NCI-H187 treated with DMSO at 0.1 percent for 48 hours (cell line): ENCODE measurements around the gene DNAJC4.

Source experiments
- DNase-seq: peaks from one replicate; lab custom pipeline; 2025; lab: John Stamatoyannopoulos, UW

The DNAJC4 gene

GRCh38 chr11:64258946-64259532 is 28.7 kb downstream of the DNAJC4 start:
- DNase-seq: no peak

DNA sequence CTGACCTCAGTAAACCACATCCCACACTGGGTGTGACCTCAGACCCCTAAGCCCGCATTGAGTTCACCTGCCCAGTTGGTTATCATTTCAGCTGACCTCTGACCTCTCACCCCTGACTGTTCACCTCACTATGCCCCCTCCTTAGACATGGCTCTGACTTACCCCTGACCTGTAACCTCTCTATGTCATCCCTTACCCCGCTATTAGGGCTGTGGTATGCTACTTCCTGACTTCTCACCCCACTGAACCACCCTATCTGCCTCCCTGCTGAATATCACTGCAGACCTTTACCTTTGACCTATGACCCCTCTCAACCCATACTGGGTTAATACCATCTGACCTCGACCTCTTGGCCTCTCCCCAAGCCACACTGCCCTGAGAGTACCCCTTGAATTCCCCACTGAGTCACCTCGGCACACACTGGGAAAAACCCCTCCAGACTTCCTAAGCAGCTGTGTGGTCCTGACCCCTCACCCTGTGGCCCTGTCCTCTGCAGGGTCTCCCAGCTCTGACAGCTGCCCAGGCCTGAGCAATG is 29.3 kb downstream of the DNAJC4 start:
- no peak for DNase-seq

- DNase-seq: no peak
Observed at GRCh38 chr11:64260147-64260708, 29.9 kb downstream of the DNAJC4 start.

DNA sequence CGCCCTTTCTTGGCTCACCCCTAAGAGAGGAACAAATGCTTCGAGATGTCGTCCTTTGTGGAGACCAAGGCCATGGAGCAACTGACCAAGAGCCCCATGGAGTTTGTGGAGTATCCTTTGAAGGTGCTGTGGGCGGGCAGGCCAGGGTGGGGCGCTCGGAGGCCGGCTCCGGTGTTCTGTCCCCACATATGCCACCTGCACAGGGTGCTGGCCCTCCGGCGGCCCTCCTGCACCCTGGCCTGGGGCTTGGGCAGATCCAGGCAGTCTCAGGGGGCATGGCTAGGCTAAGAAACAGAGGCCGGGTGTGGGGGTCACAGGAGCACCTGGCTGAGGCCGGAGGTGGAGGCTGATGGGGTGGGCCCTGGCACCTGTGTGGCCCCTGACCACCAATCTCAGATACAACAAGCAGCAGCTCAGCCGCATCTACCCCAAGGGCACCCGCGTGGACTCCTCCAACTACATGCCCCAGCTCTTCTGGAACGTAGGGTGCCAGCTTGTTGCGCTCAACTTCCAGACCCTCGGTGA is 31.3 kb downstream of the DNAJC4 start:
- no peak for DNase-seq

- no peak for DNase-seq
Observed at GRCh38 chr11:64262271-64263002, 32.1 kb downstream of the DNAJC4 start.

GRCh38 chr11:64263021-64263946 is 32.9 kb downstream of the DNAJC4 start:
- DNase-seq: no peak

DNA sequence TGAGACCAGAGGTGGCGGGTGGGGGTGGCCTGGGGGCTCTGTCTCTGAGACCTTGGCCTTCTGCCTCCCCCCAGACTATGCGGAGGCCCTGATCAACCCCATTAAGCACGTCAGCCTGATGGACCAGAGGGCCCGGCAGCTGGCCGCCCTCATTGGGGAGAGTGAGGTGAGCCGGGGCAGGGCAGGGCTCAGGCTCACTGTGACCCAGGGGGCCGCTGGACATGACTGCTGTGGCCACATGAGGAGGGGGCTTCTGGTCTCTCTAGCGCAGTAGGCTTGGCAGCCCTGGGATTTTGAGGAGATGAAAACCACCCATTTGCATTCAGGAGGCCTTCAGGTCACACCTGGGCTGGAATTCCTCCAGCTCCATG is 33.6 kb downstream of the DNAJC4 start:
- no peak for DNase-seq

- DNase-seq: no peak
Observed at GRCh38 chr11:64264371-64264852, 34.1 kb downstream of the DNAJC4 start.

DNA sequence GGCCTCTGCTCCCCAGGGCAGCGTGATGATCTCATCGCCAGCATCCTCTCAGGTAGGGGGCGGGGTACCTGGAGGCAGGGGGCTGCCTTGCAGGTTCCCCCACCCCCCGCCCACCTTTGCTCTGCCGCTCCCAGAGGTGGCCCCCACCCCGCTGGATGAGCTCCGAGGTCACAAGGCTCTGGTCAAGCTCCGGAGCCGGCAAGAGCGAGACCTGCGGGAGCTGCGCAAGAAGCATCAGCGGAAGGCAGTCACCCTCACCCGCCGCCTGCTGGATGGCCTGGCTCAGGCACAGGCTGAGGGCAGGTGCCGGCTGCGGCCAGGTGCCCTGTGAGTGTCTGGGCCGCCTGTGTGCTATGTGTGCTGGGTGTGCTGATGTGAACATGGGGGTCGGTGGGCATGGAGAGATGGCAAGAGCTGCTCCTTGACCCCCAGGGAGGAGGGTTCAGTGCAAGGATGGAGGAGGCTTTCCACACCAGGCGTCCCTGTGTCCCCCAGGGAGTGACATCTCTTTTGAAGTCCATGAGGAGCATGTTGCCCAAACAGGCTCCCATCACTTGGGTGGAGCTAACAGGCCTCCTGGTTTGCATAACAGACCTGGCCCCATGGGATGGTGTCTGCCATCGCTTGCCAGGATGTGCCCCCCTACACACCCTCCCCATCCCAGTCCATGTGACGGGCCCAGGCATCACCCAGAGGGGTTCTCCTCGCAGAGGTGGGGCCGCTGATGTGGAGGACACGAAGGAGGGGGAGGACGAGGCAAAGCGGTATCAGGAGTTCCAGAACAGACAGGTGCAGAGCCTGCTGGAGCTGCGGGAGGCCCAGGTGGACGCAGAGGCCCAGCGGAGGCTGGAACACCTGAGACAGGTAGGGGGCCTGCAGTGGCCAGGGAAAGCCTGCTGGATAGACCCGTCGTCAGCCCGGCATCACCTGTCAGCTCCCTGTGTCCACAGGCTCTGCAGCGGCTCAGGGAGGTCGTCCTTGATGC is 35.1 kb downstream of the DNAJC4 start:
- DNase-seq: no peak

DNA sequence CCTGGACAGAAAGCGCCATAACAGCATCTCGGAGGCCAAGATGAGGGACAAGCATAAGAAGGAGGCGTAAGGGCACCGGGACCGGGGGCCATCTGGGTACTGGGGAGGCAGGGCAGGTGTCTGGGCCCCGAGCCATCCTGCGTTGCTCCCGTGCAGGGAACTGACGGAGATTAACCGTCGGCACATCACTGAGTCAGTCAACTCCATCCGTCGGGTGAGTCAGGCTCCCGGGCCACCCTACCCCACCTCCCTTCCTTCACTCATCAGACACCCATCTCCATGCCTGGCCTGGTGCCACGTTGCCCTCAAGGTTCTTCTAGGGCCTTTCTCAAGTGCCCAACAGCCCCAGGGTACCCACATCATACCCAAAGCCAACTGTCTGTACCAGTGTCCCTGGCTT is 36.0 kb downstream of the DNAJC4 start:
- no peak for DNase-seq

GRCh38 chr11:64267207-64267945 is 37.0 kb downstream of the DNAJC4 start:
- DNase-seq: no peak

DNA sequence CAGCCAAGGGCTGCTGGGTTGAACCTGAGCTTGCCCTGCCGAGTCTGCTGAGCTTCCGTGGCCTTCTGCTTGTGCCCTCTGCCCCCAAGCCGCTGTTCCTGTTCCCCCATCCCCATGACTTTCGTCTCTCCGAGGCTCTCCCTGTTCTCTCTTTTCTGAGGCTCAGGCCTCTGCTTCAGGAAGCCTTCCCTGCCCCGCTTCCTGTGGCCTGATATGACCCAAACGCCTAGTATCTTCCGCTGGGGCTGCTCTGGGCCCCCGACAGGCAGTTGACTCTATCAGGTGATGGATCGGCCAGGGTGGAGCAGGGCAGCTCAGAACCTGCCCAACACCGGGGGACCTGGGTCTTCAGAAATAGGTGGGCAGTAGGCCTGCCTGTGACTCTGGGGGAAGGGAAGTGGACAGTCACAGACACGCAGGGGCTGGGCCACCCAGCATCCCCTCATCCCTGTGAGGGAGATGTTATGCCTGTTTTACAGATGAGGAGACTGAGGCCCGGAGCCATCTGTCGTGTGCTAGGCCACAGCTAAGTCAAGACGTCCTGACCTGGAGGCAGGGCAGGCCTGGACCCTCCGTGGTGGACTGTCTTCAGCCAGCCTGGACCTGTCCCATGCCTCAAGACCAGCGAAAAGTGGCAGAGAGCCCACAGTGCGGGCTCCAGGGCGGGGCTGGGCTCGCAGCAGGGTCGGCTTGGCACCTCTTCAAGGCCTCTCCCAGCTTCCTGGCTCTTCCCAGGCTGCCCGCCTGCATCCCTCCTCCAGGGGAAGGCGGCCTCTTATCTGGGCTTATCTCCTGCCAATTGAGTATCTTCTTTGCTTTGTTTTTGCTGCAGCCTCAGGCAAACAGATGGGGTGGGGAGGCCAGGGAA is 37.9 kb downstream of the DNAJC4 start:
- no peak for DNase-seq

- no peak for DNase-seq
Observed at GRCh38 chr11:64268893-64269539, 38.7 kb downstream of the DNAJC4 start.

- peak; percentile 97 for DNase-seq
Observed at GRCh38 chr11:64269540-64270220, 39.3 kb downstream of the DNAJC4 start.

DNA sequence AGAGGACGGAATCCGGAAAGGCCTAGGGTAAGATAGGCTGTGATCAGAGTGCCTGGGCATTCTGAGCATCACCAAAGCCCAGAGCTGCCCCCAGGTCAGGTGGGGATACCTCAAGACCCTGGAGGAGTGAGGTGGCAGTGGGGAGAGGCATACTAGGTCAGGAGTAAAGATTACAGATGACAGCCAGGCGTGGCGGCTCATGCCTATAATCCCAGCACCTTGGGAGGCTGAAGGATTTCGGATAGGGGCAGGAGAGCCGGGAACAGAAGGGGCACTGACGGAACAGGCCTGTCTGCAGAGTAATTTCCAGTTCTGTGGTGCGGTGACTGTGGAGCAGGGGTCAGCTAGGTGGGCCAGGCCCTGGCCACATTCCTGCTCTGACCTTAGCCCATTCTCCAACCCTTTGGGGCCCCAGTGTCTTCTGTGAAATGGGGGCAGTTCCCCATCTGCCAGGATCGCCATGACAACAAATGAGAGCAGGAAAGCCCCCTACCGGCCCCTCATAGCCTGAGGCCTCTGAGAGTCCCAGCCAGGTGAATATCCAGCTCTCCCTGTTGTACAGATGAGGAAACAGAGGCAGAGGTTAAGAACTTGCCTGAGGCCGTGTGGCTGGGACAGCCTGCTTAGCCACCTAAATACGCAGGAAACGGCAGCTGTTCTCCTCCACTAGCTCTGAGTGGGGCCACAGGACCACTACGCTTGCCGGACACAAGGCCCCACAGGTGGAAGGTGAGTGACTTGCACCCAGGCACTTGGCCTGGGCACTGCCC is 44.9 kb downstream of the DNAJC4 start:
- DNase-seq: no peak

DNA sequence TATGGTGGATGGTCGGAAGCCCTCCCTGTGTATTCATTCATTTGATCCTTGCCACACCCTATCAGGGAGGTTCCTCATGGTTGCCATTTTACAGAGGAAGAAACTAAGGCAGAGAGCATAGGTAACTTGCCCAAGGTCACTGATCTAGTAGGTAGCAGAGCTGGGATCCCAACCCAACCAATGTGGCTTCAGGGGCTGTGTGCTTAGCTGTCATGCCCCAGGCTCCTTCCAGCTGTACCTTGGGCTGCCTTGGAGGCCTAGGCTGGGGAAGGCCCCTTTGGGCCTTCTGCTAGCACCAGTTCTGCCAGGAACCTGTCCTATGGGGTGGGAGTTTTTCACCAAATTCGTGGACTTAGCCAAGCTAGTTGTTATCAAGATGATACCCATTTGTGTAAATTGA is 45.5 kb downstream of the DNAJC4 start:
- no peak for DNase-seq
